Gastrocnemius medialis (tissue), 4 donors: ENCODE results near the gene STK38L. TPM values are rescaled to one million over a fixed set of nuclear protein-coding genes. Genes with fewer than 3 reads are reported as not detected.

ENCODE experiments used
- ATAC-seq, 2 donors: fragments of 150-250 bp; one replicate each; pipeline ENCODE4 v1.9.1; 2016
- DNase-seq, 2 donors: peaks; one replicate each; pipeline ENCODE4 v3.0.0-alpha.2; 2019
- H3K27ac ChIP-seq, 4 donors: fragments of 200-600 bp; sonication (generic); 1 replicate in 1 of 4; 2 replicates in 3 of 4; pipeline ENCODE4 v1.5.1; 2016 to 2018; ENCODE audit warnings: mild to moderate bottlenecking in 2 of 4, moderate library complexity in 1 of 4
- H3K27me3 ChIP-seq, 3 donors: fragments of 200-600 bp; sonication (generic) in 2 of 3; 1 replicate in 1 of 3; 2 replicates in 2 of 3; pipeline versions ENCODE4 v1.5.1 to v1.6.0; 2016 to 2019; ENCODE audit warnings: mild to moderate bottlenecking in 1 of 3, moderate library complexity in 1 of 3
- H3K36me3 ChIP-seq, 2 donors: fragments of 200-600 bp; sonication (generic) in 1 of 2; one replicate each; pipeline ENCODE4 v1.5.1; 2017 to 2018
- H3K4me1 ChIP-seq, 2 donors: fragments of 200-600 bp; sonication (generic) in 1 of 2; one replicate each; pipeline ENCODE4 v1.5.1; 2016 to 2017; ENCODE audit warnings: mild to moderate bottlenecking in 2 of 2
- H3K4me3 ChIP-seq, 4 donors: fragments of 200-600 bp; sonication (generic) in 3 of 4; 1 replicate in 1 of 4; 2 replicates in 3 of 4; pipeline ENCODE4 v1.5.1; 2016 to 2019; ENCODE audit warnings: mild to moderate bottlenecking in 2 of 4
- H3K9me3 ChIP-seq, 3 donors: fragments of 200-600 bp; sonication (generic) in 2 of 3; 1 replicate in 1 of 3; 2 replicates in 2 of 3; pipeline ENCODE4 v1.5.1; 2016 to 2019
- POLR2A ChIP-seq, 2 donors: fragments of 450-650 bp; IDR thresholded peaks; one replicate each; pipeline ENCODE4 v1.6.1; 2017; ENCODE audit warnings: antibody characterized with exemption in 2 of 2, mild to moderate bottlenecking in 2 of 2, moderate library complexity in 2 of 2
- in situ Hi-C, 4 donors: fragments of 200-750 bp; cut with MboI; loops; one replicate each; pipeline versions ENCODE4 v1.15.0 to v1.8.0; 2017; ENCODE audit warnings: low sequenced_read_pairs in 4 of 4
- intact Hi-C: fragments of 100-400 bp; cut with DNase I; formaldehyde crosslinking; loops from one replicate; pipeline ENCODE4 v1.15.1; 2023; ENCODE audit warnings: low total_unique reads
- total RNA-seq, 4 donors: library from RNA; depleted of rRNA; stranded (reverse); fragments of >200 nt; gene quantifications; one replicate each; pipeline versions ENCODE4 v1.1.0 to v1.2.3, GENCODE V29; 2016
- TF ChIP-seq, protein P1 (sequence below), 5 experiments: fragments of 450-650 bp in 3 of 5; fragments of 200-600 bp in 2 of 5; sonication (generic) in 2 of 5; IDR thresholded peaks in 4 of 5; conservative IDR thresholded peaks in 1 of 5; 1 replicate in 4 of 5; 2 replicates in 1 of 5; pipeline ENCODE4 v1.5.1; 2016 to 2019; ENCODE audit warnings: antibody characterized with exemption in 5 of 5, mild to moderate bottlenecking in 3 of 5, moderate library complexity in 3 of 5

The STK38L gene
- 10 to 100 TPM; 12.9 to 20.0 (median 13.5) TPM for total RNA-seq

DNA sequence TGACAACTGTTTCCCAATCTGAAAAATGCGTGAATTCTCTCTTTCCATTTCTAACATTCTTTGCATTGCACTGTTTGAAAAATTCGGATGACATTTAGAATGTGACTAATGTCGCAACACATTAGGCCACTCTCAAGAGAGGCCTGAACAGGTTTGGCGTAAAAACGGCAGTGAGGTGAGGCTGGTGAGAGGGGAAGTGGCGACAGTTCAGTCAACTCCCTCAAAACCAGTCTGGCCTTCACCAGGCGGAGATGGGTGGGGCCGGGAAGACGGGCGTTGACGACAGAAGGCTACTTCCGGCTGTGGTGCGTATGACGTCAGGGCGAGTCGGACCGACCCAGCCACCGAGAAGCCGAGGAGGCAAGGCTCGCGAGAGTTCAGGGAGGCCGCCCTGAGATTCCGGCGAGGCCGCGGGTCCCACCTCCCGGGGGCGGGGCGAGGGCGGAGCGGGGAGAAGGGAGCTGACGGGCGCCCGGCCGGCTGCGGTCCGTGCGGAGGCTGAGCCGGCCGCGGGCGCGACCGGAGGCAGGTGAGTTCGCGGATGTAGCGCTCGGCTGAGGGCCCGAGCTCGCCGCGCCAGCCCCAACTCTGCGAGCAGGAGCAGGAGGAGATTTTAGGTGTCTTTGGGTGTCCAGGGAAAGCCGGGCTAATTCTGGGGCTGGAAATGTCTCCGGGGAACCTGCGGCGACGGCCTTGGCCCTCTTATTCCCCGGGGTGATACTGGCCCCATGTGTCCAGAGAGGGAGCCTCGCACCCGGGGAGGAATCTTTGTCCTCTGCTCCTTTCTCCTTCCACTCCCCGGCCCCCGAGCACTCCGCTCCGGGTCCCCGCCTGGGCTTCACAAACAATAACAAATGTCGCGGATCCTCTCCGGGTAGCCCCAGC lies at the start of gene STK38L:
TSS of gene STK38L (plus strand) at position 483 of the 885 bp plus-strand sequence. CDS start 53,435 bp downstream, outside the sequence.
- in situ Hi-C loops = no loop called here
- peaks cover 16% of the 10 kb centered on the region in 2 donors for H3K4me1 ChIP-seq
- DNase-seq (peak; percentile 79 to 91), ATAC-seq (peak; percentile 87 to 90)
- no peaks in the 10 kb centered on the region for H3K36me3 ChIP-seq
- H3K27ac ChIP-seq = peak within 1 kb of the TSS; percentile 77 to 86 (median 82)
- H3K9me3 ChIP-seq = no peaks in the 10 kb centered on the region
- H3K27me3 ChIP-seq = no peaks in the 10 kb centered on the region
- intact Hi-C loops = loop anchor here (10.0 kb wide), 1 partner anchor 291 kb away; no protein-coding TSS in a partner anchor
- TF ChIP-seq, protein P1, sequence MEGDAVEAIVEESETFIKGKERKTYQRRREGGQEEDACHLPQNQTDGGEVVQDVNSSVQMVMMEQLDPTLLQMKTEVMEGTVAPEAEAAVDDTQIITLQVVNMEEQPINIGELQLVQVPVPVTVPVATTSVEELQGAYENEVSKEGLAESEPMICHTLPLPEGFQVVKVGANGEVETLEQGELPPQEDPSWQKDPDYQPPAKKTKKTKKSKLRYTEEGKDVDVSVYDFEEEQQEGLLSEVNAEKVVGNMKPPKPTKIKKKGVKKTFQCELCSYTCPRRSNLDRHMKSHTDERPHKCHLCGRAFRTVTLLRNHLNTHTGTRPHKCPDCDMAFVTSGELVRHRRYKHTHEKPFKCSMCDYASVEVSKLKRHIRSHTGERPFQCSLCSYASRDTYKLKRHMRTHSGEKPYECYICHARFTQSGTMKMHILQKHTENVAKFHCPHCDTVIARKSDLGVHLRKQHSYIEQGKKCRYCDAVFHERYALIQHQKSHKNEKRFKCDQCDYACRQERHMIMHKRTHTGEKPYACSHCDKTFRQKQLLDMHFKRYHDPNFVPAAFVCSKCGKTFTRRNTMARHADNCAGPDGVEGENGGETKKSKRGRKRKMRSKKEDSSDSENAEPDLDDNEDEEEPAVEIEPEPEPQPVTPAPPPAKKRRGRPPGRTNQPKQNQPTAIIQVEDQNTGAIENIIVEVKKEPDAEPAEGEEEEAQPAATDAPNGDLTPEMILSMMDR (IDR thresholded peaks at IDR 0.05 in 4 of 5, conservative IDR thresholded peaks at IDR 0.05 in 1 of 5) = peak in 1 of 5 experiments; percentile 12
- TF ChIP-seq POLR2A (IDR thresholded peaks at IDR 0.05) = peak; percentile 82 to 88
- H3K4me3 ChIP-seq = peak within 1 kb of the TSS; percentile 79 to 95 (median 82)

DNA sequence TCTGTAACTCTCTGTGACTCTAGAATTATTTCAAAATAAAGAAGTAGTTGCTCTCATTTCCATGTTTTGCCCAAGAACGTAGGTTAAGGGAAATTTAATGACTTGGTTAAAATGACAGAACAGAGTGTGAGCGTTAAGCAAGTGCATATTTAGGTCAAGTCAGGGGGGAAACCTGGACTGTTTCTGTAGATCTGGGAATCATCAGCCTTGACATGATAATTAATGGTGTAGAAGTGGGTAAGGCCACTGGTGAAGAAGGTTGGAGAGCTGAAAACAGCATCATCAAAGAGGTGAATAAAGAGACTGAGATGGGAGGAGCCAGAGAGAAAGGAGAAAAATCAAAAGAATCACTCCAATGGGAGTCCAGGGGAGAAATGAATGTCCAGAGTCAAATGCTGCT lies 49.4 kb upstream of the STK38L start:
- ATAC-seq (no peak), DNase-seq (no peak)
- no peak overlapping the region for H3K27ac ChIP-seq
- in situ Hi-C loops (no loop called here), intact Hi-C loops (no loop called here)
- H3K27me3 ChIP-seq = no peaks in the 10 kb centered on the region
- no peaks in the 10 kb centered on the region for H3K36me3 ChIP-seq
- no peak overlapping the region for H3K4me3 ChIP-seq
- no peaks in the 10 kb centered on the region for H3K9me3 ChIP-seq
- peaks cover 0 to 8% of the 10 kb centered on the region in 2 donors for H3K4me1 ChIP-seq
- TF ChIP-seq, protein P1 (IDR thresholded peaks at IDR 0.05 in 4 of 5, conservative IDR thresholded peaks at IDR 0.05 in 1 of 5) = no peak
- TF ChIP-seq POLR2A (IDR thresholded peaks at IDR 0.05) = no peak

DNA sequence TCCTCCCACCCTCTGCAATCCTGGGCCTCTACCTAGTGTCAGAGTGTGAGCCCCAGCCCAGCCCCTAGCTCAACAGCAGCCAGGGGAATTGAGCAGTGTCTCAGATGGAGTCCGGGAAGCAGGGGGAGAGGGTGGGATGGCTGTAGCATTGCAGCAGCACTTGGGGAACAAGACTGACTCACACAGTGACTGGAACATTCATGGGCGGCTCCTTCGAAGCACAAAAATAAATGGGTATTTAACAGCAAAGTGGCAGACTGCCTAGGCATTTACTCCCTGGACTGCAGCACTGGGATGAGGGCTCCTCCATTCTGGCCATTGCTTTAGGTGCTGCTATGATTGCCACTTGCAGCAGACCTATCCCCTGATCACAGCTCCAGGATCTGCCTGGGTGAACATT lies 46.0 kb upstream of the STK38L start:
- DNase-seq (no peak), ATAC-seq (no peak)
- Histone ChIP-seq H3K4me3 (no peak overlapping the region), H3K27ac (no peak overlapping the region), H3K4me1 (peaks cover 0 to 8% of the 10 kb centered on the region in 2 donors), H3K27me3 (no peaks in the 10 kb centered on the region), H3K36me3 (no peaks in the 10 kb centered on the region), H3K9me3 (no peaks in the 10 kb centered on the region)
- intact Hi-C loops (no loop called here), in situ Hi-C loops (no loop called here)
- TF ChIP-seq, protein P1 (IDR thresholded peaks at IDR 0.05 in 4 of 5, conservative IDR thresholded peaks at IDR 0.05 in 1 of 5) = no peak
- TF ChIP-seq POLR2A (IDR thresholded peaks at IDR 0.05) = no peak

DNA sequence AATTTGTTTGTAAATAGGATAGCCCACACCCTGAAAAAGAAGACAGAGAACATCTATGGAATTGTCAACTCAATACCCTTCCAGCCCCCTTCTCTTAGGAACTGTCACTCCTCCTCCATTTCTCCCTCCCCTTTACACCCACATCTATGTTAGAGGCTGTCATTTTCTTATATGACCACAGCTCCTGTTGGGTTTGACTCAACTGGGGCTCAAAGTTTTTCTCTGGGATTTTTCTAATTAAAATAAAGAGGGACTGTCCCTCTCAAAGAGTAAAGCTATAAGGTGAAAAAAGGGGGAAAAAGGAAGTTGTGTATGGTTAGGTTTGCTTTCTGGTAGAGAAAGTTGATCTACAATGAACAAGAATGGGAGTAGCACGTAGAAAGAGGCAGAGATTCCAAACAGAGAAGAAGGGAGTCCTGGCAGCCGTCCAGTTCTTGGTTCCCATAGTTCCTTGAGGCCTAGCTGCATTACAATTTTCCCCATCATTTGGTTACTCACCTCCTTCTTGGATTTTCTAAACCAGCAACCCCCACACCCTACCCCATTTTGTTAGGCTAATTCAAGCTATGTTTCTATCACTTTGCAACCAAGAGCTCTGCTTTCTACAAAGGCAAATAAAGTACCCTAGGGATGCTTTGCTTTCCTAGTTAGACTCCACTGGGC lies 44.3 kb upstream of the STK38L start:
- Histone ChIP-seq H3K27me3 (no peaks in the 10 kb centered on the region), H3K4me1 (no peaks in the 10 kb centered on the region), H3K36me3 (no peaks in the 10 kb centered on the region), H3K4me3 (no peak overlapping the region), H3K9me3 (no peaks in the 10 kb centered on the region), H3K27ac (no peak overlapping the region)
- in situ Hi-C loops = no loop called here
- no peak for ATAC-seq
- intact Hi-C loops = no loop called here
- no peak for DNase-seq
- TF ChIP-seq POLR2A (IDR thresholded peaks at IDR 0.05) = no peak
- TF ChIP-seq, protein P1 (IDR thresholded peaks at IDR 0.05 in 4 of 5, conservative IDR thresholded peaks at IDR 0.05 in 1 of 5) = no peak
